Endothelial cell of umbilical vein (primary cell): ENCODE measurements around the gene GYS2. TPM values are rescaled to one million over a fixed set of nuclear protein-coding genes. Genes with fewer than 3 reads are reported as not detected.

Source experiments
- BruUV-seq: library from RNA; stranded (reverse); fragments of 400-500 nt; replicated peaks from 2 replicates; lab custom pipeline; 2021; lab: Mats Ljungman, UMichigan
- CTCF ChIA-PET: fragments of 300-600, 350-600 bp; sonication (Branson Sonifier 250); formaldehyde crosslinking; loops from one replicate; lab custom pipeline; 2021; ENCODE audit warnings: antibody characterized with exemption, inconsistent platforms; lab: Charles Lee
- POLR2A ChIA-PET: fragments of 300-600, 350-600 bp; sonication (Branson Sonifier 250); formaldehyde crosslinking; loops from one replicate; lab custom pipeline; 2021; ENCODE audit warnings: antibody characterized with exemption, inconsistent platforms; lab: Charles Lee
- DNase-seq: peaks from one replicate; pipeline ENCODE4 v3.0.0-alpha.2; 2011; ENCODE audit warnings: low read depth, low spot score
- FAIRE-seq: peaks from 2 replicates; lab custom pipeline; 2011; peaks lifted over from hg19 to GRCh38; lab: Jason Lieb, UNC
- H2AFZ ChIP-seq: 2 replicates; pipeline ENCODE4 v1.6.0; 2012; ENCODE audit warnings: low read depth, low read length, control low read depth, inconsistent platforms
- H3K27ac ChIP-seq: 2 replicates; pipeline ENCODE4 v1.5.1; 2011; ENCODE audit warnings: low read depth, mild to moderate bottlenecking, control low read depth, low read length, moderate library complexity; ENCODE audit not compliant: insufficient read depth
- H3K27me3 ChIP-seq, 2 experiments: 2 replicates each; pipeline versions ENCODE4 v1.6.0 to v1.6.1; 2011; ENCODE audit warnings: low read length in 2 of 2, mixed read lengths in 1 of 2; ENCODE audit not compliant: control insufficient read depth in 2 of 2, insufficient read depth in 2 of 2
- H3K36me3 ChIP-seq, 2 experiments: 2 replicates in 1 of 2; 3 replicates in 1 of 2; pipeline ENCODE4 v1.5.1; 2011; ENCODE audit warnings: low read length in 2 of 2, mild to moderate bottlenecking in 1 of 2, moderate library complexity in 1 of 2; ENCODE audit not compliant: control insufficient read depth in 2 of 2, insufficient read depth in 2 of 2; ENCODE audit errors: extremely low read depth in 1 of 2
- H3K4me1 ChIP-seq: 3 replicates; pipeline ENCODE4 v1.5.1; 2011; ENCODE audit warnings: mild to moderate bottlenecking, low read length; ENCODE audit not compliant: control insufficient read depth, insufficient read depth; ENCODE audit errors: extremely low read depth
- H3K4me2 ChIP-seq: 2 replicates; pipeline ENCODE4 v1.6.1; 2011; ENCODE audit warnings: low read length, control low read depth, mixed read lengths; ENCODE audit not compliant: insufficient read depth
- H3K4me3 ChIP-seq, 3 experiments: fragments of 200-600 bp in 1 of 3; sonication (generic), shearing (Covaris generic) in 1 of 3; replicated peaks in 1 of 3; 2 replicates each; pipeline ENCODE4 v1.5.1; 2011 to 2016; ENCODE audit warnings: control low read depth in 3 of 3, low read length in 3 of 3, mild to moderate bottlenecking in 2 of 3, inconsistent platforms in 1 of 3, low read depth in 1 of 3, moderate library complexity in 1 of 3; ENCODE audit not compliant: insufficient read depth in 1 of 3
- H3K79me2 ChIP-seq: 2 replicates; pipeline ENCODE4 v1.6.0; 2012; ENCODE audit warnings: low read length, inconsistent platforms; ENCODE audit not compliant: control insufficient read depth, insufficient read depth
- H3K9ac ChIP-seq: replicated peaks from 2 replicates; pipeline ENCODE3; 2011; ENCODE audit warnings: low read length, control low read depth; ENCODE audit not compliant: insufficient read depth; ENCODE audit errors: extremely low read depth
- H3K9me1 ChIP-seq: replicated peaks from 3 replicates; pipeline ENCODE4 v1.6.0; 2011; ENCODE audit warnings: mild to moderate bottlenecking, low read length; ENCODE audit not compliant: control insufficient read depth, insufficient read depth; ENCODE audit errors: extremely low read depth
- H3K9me3 ChIP-seq: replicated peaks from 2 replicates; pipeline ENCODE4 v1.5.1; 2012; ENCODE audit warnings: low read length, inconsistent platforms; ENCODE audit not compliant: control insufficient read depth, insufficient read depth
- H4K20me1 ChIP-seq: replicated peaks from 2 replicates; pipeline ENCODE3; 2011; ENCODE audit warnings: mild to moderate bottlenecking, low read length; ENCODE audit not compliant: control insufficient read depth, insufficient read depth; ENCODE audit errors: extremely low read depth
- EZH2 ChIP-seq: IDR thresholded peaks from 2 replicates; pipeline ENCODE4 v1.6.1; 2012; ENCODE audit warnings: borderline replicate concordance, low read depth, mild to moderate bottlenecking, moderate library complexity, low read length, inconsistent platforms; ENCODE audit not compliant: severe bottlenecking
- FOS ChIP-seq: IDR thresholded peaks from 2 replicates; pipeline ENCODE4 v1.6.1; 2011; ENCODE audit warnings: mild to moderate bottlenecking, low read length, moderate library complexity, borderline replicate concordance; ENCODE audit not compliant: insufficient read depth
- GATA2 ChIP-seq: IDR thresholded peaks from 2 replicates; pipeline ENCODE4 v1.7.0; 2011; ENCODE audit warnings: low read depth, mild to moderate bottlenecking, moderate library complexity, mixed read lengths, low read length; ENCODE audit not compliant: insufficient read length, insufficient read depth
- JUN ChIP-seq: IDR thresholded peaks from 2 replicates; pipeline ENCODE4 v1.6.1; 2011; ENCODE audit warnings: borderline replicate concordance, low read depth; ENCODE audit not compliant: insufficient read length, insufficient read depth
- MAX ChIP-seq: IDR thresholded peaks from 2 replicates; pipeline ENCODE4 v1.6.1; 2011; ENCODE audit not compliant: insufficient read depth, insufficient read length
- MYC ChIP-seq: IDR thresholded peaks from one replicate; pipeline ENCODE4 v1.6.1; 2011; ENCODE audit warnings: mild to moderate bottlenecking, low read depth, low read length
- POLR2A ChIP-seq: IDR thresholded peaks from 2 replicates; pipeline ENCODE4 v1.6.1; 2012; ENCODE audit warnings: low read depth, mild to moderate bottlenecking, control low read depth, low read length
- POLR2AphosphoS5 ChIP-seq: IDR thresholded peaks from 2 replicates; pipeline ENCODE4 v1.6.1; 2012; ENCODE audit warnings: low read depth, mild to moderate bottlenecking, control low read depth, low read length, moderate library complexity; ENCODE audit not compliant: insufficient read depth
- dilution Hi-C: fragments of 300-500 bp; cut with MboI; formaldehyde crosslinking; loops from one replicate; pipeline ENCODE4 v1.15.0; 2019; ENCODE audit warnings: low sequenced_read_pairs; ENCODE audit not compliant: extremely low pct_ligation_motif_present
- intact Hi-C: fragments of 100-400 bp; cut with micrococcal nuclease; formaldehyde crosslinking; loops from one replicate; pipeline ENCODE4 v1.10.0; 2022
- polyA plus RNA-seq, 4 experiments: library from polyadenylated mRNA; depleted of rRNA in 3 of 4; stranded (reverse) in 3 of 4; unstranded in 1 of 4; fragments of >200 nt; gene quantifications; 2 replicates each; pipeline versions ENCODE4 v1.2.1 to v1.2.3, GENCODE V29; 2011 to 2012; ENCODE audit warnings: missing spikeins in 1 of 4
- total RNA-seq: library from RNA; stranded (reverse); gene quantifications from 2 replicates; pipeline ENCODE4 v1.2.3, GENCODE V29; 2021
- TF ChIP-seq, protein P1 (sequence below), 2 donors: IDR thresholded peaks; 1 replicate in 1 of 2; 2 replicates in 1 of 2; pipeline ENCODE4 v1.5.1; 2011; ENCODE audit warnings: low read length in 2 of 2, mild to moderate bottlenecking in 2 of 2, moderate library complexity in 2 of 2, control low read depth in 1 of 2, inconsistent platforms in 1 of 2, low read depth in 1 of 2; ENCODE audit not compliant: insufficient read depth in 1 of 2; ENCODE audit errors: extremely low read depth in 1 of 2

Gene GYS2
- total and polyA plus RNA-seq, 2 donors (not counting 3 experiments of a cell fraction or from before 2014, with no cell fraction given) = 0.04 TPM; not detected in 1

- BruUV-seq = no TSS peak
- no peak overlapping the region for H3K4me2 ChIP-seq
- POLR2A ChIA-PET = no interaction called here
- TF ChIP-seq GATA2 (no peak), EZH2 (no peak), MYC (no peak), FOS (no peak), MAX (no peak), POLR2AphosphoS5 (no peak), JUN (no peak), POLR2A (no peak)
- TF ChIP-seq, protein P1, sequence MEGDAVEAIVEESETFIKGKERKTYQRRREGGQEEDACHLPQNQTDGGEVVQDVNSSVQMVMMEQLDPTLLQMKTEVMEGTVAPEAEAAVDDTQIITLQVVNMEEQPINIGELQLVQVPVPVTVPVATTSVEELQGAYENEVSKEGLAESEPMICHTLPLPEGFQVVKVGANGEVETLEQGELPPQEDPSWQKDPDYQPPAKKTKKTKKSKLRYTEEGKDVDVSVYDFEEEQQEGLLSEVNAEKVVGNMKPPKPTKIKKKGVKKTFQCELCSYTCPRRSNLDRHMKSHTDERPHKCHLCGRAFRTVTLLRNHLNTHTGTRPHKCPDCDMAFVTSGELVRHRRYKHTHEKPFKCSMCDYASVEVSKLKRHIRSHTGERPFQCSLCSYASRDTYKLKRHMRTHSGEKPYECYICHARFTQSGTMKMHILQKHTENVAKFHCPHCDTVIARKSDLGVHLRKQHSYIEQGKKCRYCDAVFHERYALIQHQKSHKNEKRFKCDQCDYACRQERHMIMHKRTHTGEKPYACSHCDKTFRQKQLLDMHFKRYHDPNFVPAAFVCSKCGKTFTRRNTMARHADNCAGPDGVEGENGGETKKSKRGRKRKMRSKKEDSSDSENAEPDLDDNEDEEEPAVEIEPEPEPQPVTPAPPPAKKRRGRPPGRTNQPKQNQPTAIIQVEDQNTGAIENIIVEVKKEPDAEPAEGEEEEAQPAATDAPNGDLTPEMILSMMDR (IDR thresholded peaks at IDR 0.05; ENCODE audit: extremely low read depth in 1 of 2, insufficient read depth in 1 of 2, low read depth in 1 of 2, low read length in 2 of 2) = no peak
- no peak overlapping the region for H2AFZ ChIP-seq
- H4K20me1 ChIP-seq = no peaks in the 10 kb centered on the region
- CTCF ChIA-PET = interaction anchor here (1.0 kb wide), 1 partner anchor 31 kb away, joined by 3 read pairs; no protein-coding TSS in a partner anchor
- H3K4me3 ChIP-seq = no peak overlapping the region
- H3K27ac ChIP-seq = no peak overlapping the region
- no peaks in the 10 kb centered on the region for H3K4me1 ChIP-seq
- DNase-seq = no peak
- H3K9me1 ChIP-seq = no peaks in the 10 kb centered on the region
- no peaks in the 10 kb centered on the region for H3K9me3 ChIP-seq
- no peaks in the 10 kb centered on the region for H3K27me3 ChIP-seq
- no peak overlapping the region for H3K9ac ChIP-seq
- intact Hi-C loops = no loop called here
- H3K36me3 ChIP-seq = peaks cover 10 to 48% of the 10 kb centered on the region in 2 experiments
- no peak for FAIRE-seq
- H3K79me2 ChIP-seq = peaks cover 56% of the 10 kb centered on the region
- dilution Hi-C loops = no loop called here
Measured at GRCh38 chr12:21649034-21649433, 44.4 kb upstream of the GYS2 start.
